Stomach (tissue), 4 donors: Measurements from ENCODE around the gene FGF6.

Experiments
- CTCF ChIP-seq, 7 experiments: fragments of 450-650 bp in 4 of 7; fragments of 200-600 bp in 3 of 7; sonication (generic) in 3 of 7; IDR thresholded peaks; one replicate each; pipeline ENCODE4 v1.5.1; 2016 to 2019; ENCODE audit warnings: antibody characterized with exemption in 7 of 7, control low read depth in 2 of 7, mild to moderate bottlenecking in 1 of 7
- EP300 ChIP-seq: sonication (generic); formaldehyde crosslinking; IDR thresholded peaks from one replicate; pipeline ENCODE4 v1.6.1; 2017; ENCODE audit warnings: antibody characterized with exemption
- POLR2A ChIP-seq, 4 donors: fragments of 450-650 bp; IDR thresholded peaks; one replicate each; pipeline ENCODE4 v1.6.1; 2016; ENCODE audit warnings: antibody characterized with exemption in 4 of 4, control low read depth in 2 of 4, mild to moderate bottlenecking in 1 of 4, moderate library complexity in 1 of 4

GRCh38 chr12:4468994-4469393, 23.4 kb upstream of the FGF6 start:
- TF ChIP-seq POLR2A (IDR thresholded peaks at IDR 0.05), result no peak
- no peak for TF ChIP-seq CTCF (IDR thresholded peaks at IDR 0.05)
- no peak for TF ChIP-seq EP300
